ENCODE results near the gene CAP2. TPM values are rescaled to one million over a fixed set of nuclear protein-coding genes. Genes with fewer than 3 reads are reported as not detected.

Gene CAP2
- total RNA-seq, 1 donor from 2014 or later, result 2.1 TPM

GRCh38 chr6:17478223-17478907 is 85.0 kb downstream of the CAP2 start:
- Histone ChIP-seq H3K4me3 (ENCODE audit: low read depth, low read length) (no peak overlapping the region), H3K36me3 (ENCODE audit: control insufficient read depth, insufficient read depth, low read length) (peaks cover under 1% of the 10 kb centered on the region), H3K27me3 (ENCODE audit: control insufficient read depth, insufficient read depth, low read length) (no peaks in the 10 kb centered on the region)
- FAIRE-seq (no peak), DNase-seq (ENCODE audit: low read depth) (no peak)
- TF ChIP-seq CTCF (IDR thresholded peaks at IDR 0.05; ENCODE audit: insufficient read depth, low read length, severe bottlenecking), result no peak

GRCh38 chr6:17478946-17479345 is 85.6 kb downstream of the CAP2 start:
- FAIRE-seq, result peak; percentile 23
- no peak for DNase-seq (ENCODE audit: low read depth)
- no peak overlapping the region for H3K4me3 ChIP-seq (ENCODE audit: low read depth, low read length)
- no peaks in the 10 kb centered on the region for H3K27me3 ChIP-seq (ENCODE audit: control insufficient read depth, insufficient read depth, low read length)
- H3K36me3 ChIP-seq (ENCODE audit: control insufficient read depth, insufficient read depth, low read length), result peaks cover 2% of the 10 kb centered on the region
- no peak for TF ChIP-seq CTCF (IDR thresholded peaks at IDR 0.05; ENCODE audit: insufficient read depth, low read length, severe bottlenecking)

- FAIRE-seq (no peak), DNase-seq (ENCODE audit: low read depth) (no peak)
- Histone ChIP-seq H3K27me3 (ENCODE audit: control insufficient read depth, insufficient read depth, low read length) (no peaks in the 10 kb centered on the region), H3K4me3 (ENCODE audit: low read depth, low read length) (no peak overlapping the region), H3K36me3 (ENCODE audit: control insufficient read depth, insufficient read depth, low read length) (peaks cover 2% of the 10 kb centered on the region)
- TF ChIP-seq CTCF (IDR thresholded peaks at IDR 0.05; ENCODE audit: insufficient read depth, low read length, severe bottlenecking), result no peak
Measured at GRCh38 chr6:17480476-17480875, 87.1 kb downstream of the CAP2 start.

GRCh38 chr6:17482711-17483110 is 89.3 kb downstream of the CAP2 start:
- DNase-seq (ENCODE audit: low read depth), result no peak
- Histone ChIP-seq H3K36me3 (ENCODE audit: control insufficient read depth, insufficient read depth, low read length) (peaks cover 5% of the 10 kb centered on the region), H3K27me3 (ENCODE audit: control insufficient read depth, insufficient read depth, low read length) (no peaks in the 10 kb centered on the region), H3K4me3 (ENCODE audit: low read depth, low read length) (no peak overlapping the region)
- no peak for FAIRE-seq
- TF ChIP-seq CTCF (IDR thresholded peaks at IDR 0.05; ENCODE audit: insufficient read depth, low read length, severe bottlenecking), result no peak

GRCh38 chr6:17483391-17484016 is 90.1 kb downstream of the CAP2 start:
- no peak for TF ChIP-seq CTCF (IDR thresholded peaks at IDR 0.05; ENCODE audit: insufficient read depth, low read length, severe bottlenecking)

More at GRCh38 chr6:17483391-17484016, 90.1 kb downstream of the CAP2 start:
- H3K27me3 ChIP-seq (ENCODE audit: control insufficient read depth, insufficient read depth, low read length), result no peaks in the 10 kb centered on the region
- FAIRE-seq (no peak), DNase-seq (ENCODE audit: low read depth) (no peak)
- H3K4me3 ChIP-seq (ENCODE audit: low read depth, low read length), result no peak overlapping the region
- peaks cover 5% of the 10 kb centered on the region for H3K36me3 ChIP-seq (ENCODE audit: control insufficient read depth, insufficient read depth, low read length)
